Fibroblast of skin of left biceps (primary cell): Measurements from ENCODE around the gene GALK1.

Experiments used
- DNase-seq, 2 experiments: peaks; one replicate each; pipeline ENCODE4 v3.0.0-alpha.2; 2013; ENCODE audit warnings: low read depth in 2 of 2

Gene GALK1

GRCh38 chr17:75749545-75750389 lies 15.2 kb downstream of the GALK1 start:
- no peak for DNase-seq

- DNase-seq = no peak
These were observed 16.3 kb downstream of the GALK1 start for GRCh38 chr17:75748706-75749105.

GRCh38 chr17:75743625-75744206 lies 21.3 kb downstream of the GALK1 start:
- no peak for DNase-seq

GRCh38 chr17:75742337-75742736 lies 22.7 kb downstream of the GALK1 start:
- no peak for DNase-seq

- DNase-seq = no peak
These were observed 24.3 kb downstream of the GALK1 start for GRCh38 chr17:75740631-75741077.

GRCh38 chr17:75740215-75740614 lies 24.8 kb downstream of the GALK1 start:
- DNase-seq = no peak

- DNase-seq = no peak
These were observed 25.2 kb downstream of the GALK1 start for GRCh38 chr17:75739801-75740200.

- no peak for DNase-seq
These were observed 25.8 kb downstream of the GALK1 start for GRCh38 chr17:75739174-75739573.

GRCh38 chr17:75738218-75738802 lies 26.7 kb downstream of the GALK1 start:
- no peak for DNase-seq

- no peak for DNase-seq
These were observed 27.6 kb downstream of the GALK1 start for GRCh38 chr17:75737133-75737962.

GRCh38 chr17:75736173-75736835 lies 28.7 kb downstream of the GALK1 start:
- no peak for DNase-seq

- DNase-seq = no peak
These were observed 30.2 kb downstream of the GALK1 start for GRCh38 chr17:75734674-75735294.

- DNase-seq = no peak
These were observed 31.5 kb downstream of the GALK1 start for GRCh38 chr17:75733471-75733870.

- no peak for DNase-seq
These were observed 33.1 kb downstream of the GALK1 start for GRCh38 chr17:75731716-75732498.

- no peak for DNase-seq
These were observed 33.8 kb downstream of the GALK1 start for GRCh38 chr17:75731086-75731715.

- DNase-seq = no peak
These were observed 34.9 kb downstream of the GALK1 start for GRCh38 chr17:75730065-75730464.

- no peak for DNase-seq
These were observed 35.6 kb downstream of the GALK1 start for GRCh38 chr17:75729351-75729750.

- DNase-seq = no peak
These were observed 37.6 kb downstream of the GALK1 start for GRCh38 chr17:75727391-75727790.

- DNase-seq = no peak
These were observed 39.5 kb downstream of the GALK1 start for GRCh38 chr17:75725504-75725903.
